H1 (cell line): ENCODE results near the gene GALNT5. TPM values are rescaled to one million over a fixed set of nuclear protein-coding genes. Genes with fewer than 3 reads are reported as not detected.

Experiments used
- CTCF ChIA-PET: fragments of 300-600 bp; sonication (Branson Sonifier 250); formaldehyde crosslinking; loops from one replicate; lab custom pipeline; 2021; ENCODE audit not compliant: partially characterized antibody; lab: Charles Lee
- POLR2A ChIA-PET: fragments of 300-600 bp; sonication (Branson Sonifier 250); formaldehyde crosslinking; loops from one replicate; lab custom pipeline; 2021; ENCODE audit warnings: inconsistent platforms; ENCODE audit not compliant: partially characterized antibody; lab: Charles Lee
- DNase-seq, 2 experiments: peaks; one replicate each; pipeline versions ENCODE4 v3.0.0 to v3.0.0-alpha.2; 2010 to 2022; ENCODE audit warnings: low spot score in 2 of 2, low read depth in 1 of 2, mixed read lengths in 1 of 2
- FAIRE-seq: peaks from 2 replicates; lab custom pipeline; 2011; peaks lifted over from hg19 to GRCh38; lab: Jason Lieb, UNC
- H2AFZ ChIP-seq: 2 replicates; pipeline ENCODE4 v1.8.1; 2012; ENCODE audit warnings: low read length, inconsistent platforms
- H2AK5ac ChIP-seq: 2 replicates; pipeline ENCODE4 v1.6.1; 2013; ENCODE audit warnings: low read depth, low read length
- H2BK120ac ChIP-seq: replicated peaks from 2 replicates; pipeline ENCODE3; 2013; ENCODE audit warnings: low read depth, low read length, inconsistent platforms
- H2BK12ac ChIP-seq: 2 replicates; pipeline ENCODE4 v1.6.1; 2013; ENCODE audit warnings: low read depth, low read length
- H2BK15ac ChIP-seq: 2 replicates; pipeline ENCODE4 v1.6.1; 2013; ENCODE audit warnings: low read length
- H2BK20ac ChIP-seq: 2 replicates; pipeline ENCODE4 v1.6.1; 2013; ENCODE audit warnings: low read length
- H2BK5ac ChIP-seq: 2 replicates; pipeline ENCODE4 v1.6.1; 2013; ENCODE audit warnings: low read depth, low read length
- H3K14ac ChIP-seq: 2 replicates; pipeline ENCODE4 v1.6.1; 2013; ENCODE audit warnings: inconsistent platforms; ENCODE audit not compliant: insufficient read length
- H3K18ac ChIP-seq: 2 replicates; pipeline ENCODE4 v1.6.1; 2013; ENCODE audit warnings: low read length; ENCODE audit errors: extremely low read depth
- H3K23ac ChIP-seq: 2 replicates; pipeline ENCODE4 v1.6.1; 2013; ENCODE audit warnings: inconsistent platforms; ENCODE audit not compliant: insufficient read length
- H3K23me2 ChIP-seq: 2 replicates; pipeline ENCODE4 v1.6.1; 2013; ENCODE audit warnings: low read depth, low read length
- H3K27ac ChIP-seq: 2 replicates; pipeline ENCODE4 v1.6.1; 2011; ENCODE audit warnings: low read depth, low read length, inconsistent platforms
- H3K27me3 ChIP-seq, 4 experiments: replicated peaks in 1 of 4; 1 replicate in 1 of 4; 2 replicates in 3 of 4; pipeline versions ENCODE4 v1.6.1 to v1.8.1; 2011 to 2013; ENCODE audit warnings: low read length in 3 of 4, mild to moderate bottlenecking in 3 of 4, inconsistent platforms in 2 of 4, mixed read lengths in 2 of 4, moderate library complexity in 1 of 4; ENCODE audit not compliant: control insufficient read depth in 3 of 4, insufficient read depth in 3 of 4; ENCODE audit errors: extremely low read depth in 1 of 4
- H3K36me3 ChIP-seq, 4 experiments: 2 replicates each; pipeline versions ENCODE4 v1.6.1 to v1.8.1; 2011 to 2013; ENCODE audit warnings: mild to moderate bottlenecking in 4 of 4, low read length in 3 of 4, moderate library complexity in 2 of 4, control low read depth in 1 of 4, inconsistent platforms in 1 of 4; ENCODE audit not compliant: insufficient read depth in 4 of 4, control insufficient read depth in 2 of 4
- H3K4ac ChIP-seq: replicated peaks from 2 replicates; pipeline ENCODE3; 2013; ENCODE audit warnings: low read length, low read depth, mixed read lengths, inconsistent platforms; ENCODE audit not compliant: insufficient read length
- H3K4me1 ChIP-seq, 4 experiments: replicated peaks in 1 of 4; 1 replicate in 1 of 4; 2 replicates in 3 of 4; pipeline versions ENCODE4 v1.6.1 to v1.8.1; 2011 to 2013; ENCODE audit warnings: low read length in 3 of 4, inconsistent platforms in 2 of 4, mixed read lengths in 1 of 4; ENCODE audit not compliant: insufficient read depth in 4 of 4, control insufficient read depth in 3 of 4
- H3K4me2 ChIP-seq, 2 experiments: 2 replicates each; pipeline versions ENCODE4 v1.6.1 to v1.8.1; 2011 to 2013; ENCODE audit warnings: low read depth in 2 of 2, low read length in 2 of 2, control low read depth in 1 of 2, inconsistent platforms in 1 of 2, mild to moderate bottlenecking in 1 of 2; ENCODE audit not compliant: insufficient read depth in 1 of 2
- H3K4me3 ChIP-seq, 4 experiments: fragments of 200-600, 300-600 bp in 1 of 4; sonication (generic), shearing (Covaris generic), sonication (Bioruptor Twin) in 1 of 4; 2 replicates each; pipeline versions ENCODE4 v1.5.1 to v1.8.1; 2011 to 2016; ENCODE audit warnings: low read length in 4 of 4, low read depth in 3 of 4, control low read depth in 2 of 4, inconsistent platforms in 2 of 4, mild to moderate bottlenecking in 2 of 4, mixed read lengths in 1 of 4, moderate library complexity in 1 of 4; ENCODE audit not compliant: insufficient read depth in 2 of 4; ENCODE audit errors: extremely low read depth in 1 of 4
- H3K56ac ChIP-seq: replicated peaks from 2 replicates; pipeline ENCODE3; 2013; ENCODE audit warnings: low read depth, mild to moderate bottlenecking, mixed read lengths, low read length, inconsistent platforms; ENCODE audit not compliant: insufficient read length
- H3K79me1 ChIP-seq: 2 replicates; pipeline ENCODE4 v1.6.1; 2013; ENCODE audit warnings: low read depth, low read length, control low read depth
- H3K79me2 ChIP-seq, 2 experiments: 2 replicates each; pipeline versions ENCODE4 v1.6.1 to v1.8.1; 2012 to 2013; ENCODE audit warnings: low read length in 2 of 2, mild to moderate bottlenecking in 2 of 2, inconsistent platforms in 1 of 2; ENCODE audit not compliant: insufficient read depth in 2 of 2, control insufficient read depth in 1 of 2
- H3K9ac ChIP-seq, 4 experiments: replicated peaks in 1 of 4; 1 replicate in 1 of 4; 2 replicates in 3 of 4; pipeline versions ENCODE4 v1.6.1 to v1.8.1; 2011 to 2013; ENCODE audit warnings: low read depth in 3 of 4, low read length in 3 of 4, control low read depth in 2 of 4, mild to moderate bottlenecking in 2 of 4, moderate library complexity in 2 of 4, inconsistent platforms in 1 of 4; ENCODE audit errors: extremely low read depth in 1 of 4
- H3K9me3 ChIP-seq, 2 experiments: 2 replicates each; pipeline versions ENCODE4 v1.6.1 to v1.8.1; 2012 to 2013; ENCODE audit warnings: mild to moderate bottlenecking in 2 of 2, moderate library complexity in 2 of 2, control low read depth in 1 of 2, inconsistent platforms in 1 of 2, low read depth in 1 of 2, low read length in 1 of 2, mixed read lengths in 1 of 2; ENCODE audit not compliant: insufficient read depth in 2 of 2
- H4K20me1 ChIP-seq, 2 experiments: replicated peaks in 1 of 2; 2 replicates each; pipeline versions ENCODE3 to v1.8.1; 2011 to 2013; ENCODE audit warnings: inconsistent platforms in 2 of 2, low read length in 2 of 2, mild to moderate bottlenecking in 1 of 2; ENCODE audit not compliant: insufficient read depth in 2 of 2, control insufficient read depth in 1 of 2
- H4K5ac ChIP-seq: 2 replicates; pipeline ENCODE4 v1.6.1; 2013; ENCODE audit warnings: low read length, low read depth, mixed read lengths, inconsistent platforms; ENCODE audit not compliant: insufficient read length
- H4K8ac ChIP-seq: 2 replicates; pipeline ENCODE4 v1.8.0; 2013; ENCODE audit warnings: mild to moderate bottlenecking, moderate library complexity, low read length, inconsistent platforms; ENCODE audit not compliant: insufficient read depth; ENCODE audit errors: extremely low read depth
- H4K91ac ChIP-seq: replicated peaks from 2 replicates; pipeline ENCODE3; 2013; ENCODE audit warnings: low read length, mixed read lengths, inconsistent platforms; ENCODE audit not compliant: insufficient read length
- CHD1 ChIP-seq: IDR thresholded peaks from 2 replicates; pipeline ENCODE4 v1.6.1; 2012; ENCODE audit warnings: low read depth, low read length, improper control_type of control experiment
- CHD2 ChIP-seq: IDR thresholded peaks from 2 replicates; pipeline ENCODE4 v1.6.1; 2012; ENCODE audit warnings: low read length, improper control_type of control experiment
- CREB1 ChIP-seq: IDR thresholded peaks from 2 replicates; pipeline ENCODE4 v1.6.1; 2012; ENCODE audit warnings: inconsistent platforms
- EGR1 ChIP-seq: IDR thresholded peaks from 2 replicates; pipeline ENCODE4 v1.6.1; 2011; ENCODE audit warnings: low read depth, low read length, borderline replicate concordance
- EZH2 ChIP-seq: fragments of 200-600 bp; sonication (generic); IDR thresholded peaks from 2 replicates; pipeline ENCODE4 v1.7.1; 2012; ENCODE audit warnings: low read depth, mild to moderate bottlenecking, moderate library complexity, low read length, inconsistent platforms; ENCODE audit not compliant: severe bottlenecking
- JUN ChIP-seq: IDR thresholded peaks from 2 replicates; pipeline ENCODE4 v1.6.1; 2011; ENCODE audit warnings: low read depth, mild to moderate bottlenecking, improper control_type of control experiment, low read length
- JUND ChIP-seq: IDR thresholded peaks from 2 replicates; pipeline ENCODE4 v1.6.1; 2011; ENCODE audit warnings: mild to moderate bottlenecking, improper control_type of control experiment, low read length
- KDM4A ChIP-seq: IDR thresholded peaks from one replicate; pipeline ENCODE4 v1.7.1; 2012; ENCODE audit warnings: low read depth, mild to moderate bottlenecking, moderate library complexity, low read length, inconsistent platforms; ENCODE audit not compliant: severe bottlenecking
- NRF1 ChIP-seq: IDR thresholded peaks from 2 replicates; pipeline ENCODE4 v1.6.1; 2011; ENCODE audit warnings: mild to moderate bottlenecking, low read depth, low read length, improper control_type of control experiment
- PHF8 ChIP-seq: fragments of 200-600 bp; sonication (generic); conservative IDR thresholded peaks from 2 replicates; pipeline ENCODE4 v1.7.1; 2012; ENCODE audit warnings: low read depth, mild to moderate bottlenecking, inconsistent platforms, low read length, moderate library complexity
- POU5F1 ChIP-seq: IDR thresholded peaks from 2 replicates; pipeline ENCODE4 v1.6.1; 2011; ENCODE audit warnings: low read depth, mild to moderate bottlenecking, low read length, moderate library complexity
- RXRA ChIP-seq: IDR thresholded peaks from 2 replicates; pipeline ENCODE4 v1.6.1; 2011; ENCODE audit warnings: low read depth, mild to moderate bottlenecking, low read length, moderate library complexity; ENCODE audit not compliant: insufficient read depth
- SIN3A ChIP-seq, 2 experiments: IDR thresholded peaks in 1 of 2; conservative IDR thresholded peaks in 1 of 2; 2 replicates each; pipeline ENCODE4 v1.6.1; 2011 to 2012; ENCODE audit warnings: low read length in 2 of 2, improper control_type of control experiment in 1 of 2, low read depth in 1 of 2, mild to moderate bottlenecking in 1 of 2
- SP4 ChIP-seq: IDR thresholded peaks from 2 replicates; pipeline ENCODE4 v1.6.1; 2012; ENCODE audit warnings: low read length, inconsistent platforms
- TCF12 ChIP-seq: IDR thresholded peaks from 2 replicates; pipeline ENCODE4 v1.6.1; 2011; ENCODE audit warnings: low read depth, mild to moderate bottlenecking, low read length
- ZNF274 ChIP-seq: IDR thresholded peaks from 2 replicates; pipeline ENCODE4 v1.7.0; 2012; ENCODE audit warnings: low read length, borderline replicate concordance; ENCODE audit errors: extremely low read depth
- WGBS, 2 experiments: shearing (Covaris generic) in 1 of 2; methylation state at CpG; one replicate each; pipeline versions ENCODE4 v1.1.6 to v1.1.7; 2013 to 2015; ENCODE audit warnings: low lambda C conversion rate in 2 of 2, mixed read lengths in 2 of 2, inconsistent platforms in 1 of 2, low coverage in 1 of 2, missing lambda C conversion rate in 1 of 2; ENCODE audit not compliant: insufficient replicate concordance in 2 of 2, insufficient coverage in 1 of 2, insufficient read length in 1 of 2; ENCODE audit errors: extremely low coverage in 1 of 2, missing lambda C conversion rate in 1 of 2; 5-methylcytosine and 5-hydroxymethylcytosine counted together
- polyA plus RNA-seq, 7 experiments: library from polyadenylated mRNA; depleted of rRNA in 3 of 7; stranded (reverse) in 5 of 7; unstranded in 2 of 7; fragments of >200 nt in 5 of 7; fragments of 200-250 nt in 2 of 7; gene quantifications; 1 replicate in 5 of 7; 2 replicates in 1 of 7; 4 replicates in 1 of 7; pipeline versions ENCODE4 v1.2.1 to v1.2.3, GENCODE V29; 2011 to 2013; ENCODE audit warnings: missing spikeins in 2 of 7, mixed read lengths in 2 of 7
- total RNA-seq: library from RNA; stranded (reverse); fragmentation: NEBNext Ultra II Directional; extraction: Animal tissue kit (Norgen Biotek cat#: 25700); gene quantifications from 2 replicates; pipeline ENCODE4 v1.2.1, GENCODE V29; 2021

Gene GALNT5
- total and polyA plus RNA-seq, 2 of the 8 experiments (the other 6 are each of a cell fraction or from before 2014, with no cell fraction given) = 0.02 to 0.06 TPM

- no peak overlapping the region for H2AFZ ChIP-seq
- no peaks in the 10 kb centered on the region for H3K4me1 ChIP-seq
- no peak overlapping the region for H3K14ac ChIP-seq
- H2BK15ac ChIP-seq = no peak overlapping the region
- WGBS, 2 experiments = 91% methylated on average over 2 of the region's 2 CpGs; no CpG with 5 or more reads in 1 of the 2 experiments
- H4K20me1 ChIP-seq = no peaks in the 10 kb centered on the region
- no peaks in the 10 kb centered on the region for H3K79me2 ChIP-seq
- no peak overlapping the region for H3K56ac ChIP-seq
- POLR2A ChIA-PET = no interaction called here
- no peak overlapping the region for H2BK20ac ChIP-seq
- no peaks in the 10 kb centered on the region for H3K23me2 ChIP-seq
- no peak overlapping the region for H4K5ac ChIP-seq
- no peak overlapping the region for H2BK12ac ChIP-seq
- H4K91ac ChIP-seq = no peak overlapping the region
- no peak overlapping the region for H3K23ac ChIP-seq
- no peak overlapping the region for H3K4me3 ChIP-seq
- H3K9me3 ChIP-seq = no peaks in the 10 kb centered on the region
- DNase-seq = no peak
- no peaks in the 10 kb centered on the region for H3K79me1 ChIP-seq
- H3K9ac ChIP-seq = no peak overlapping the region
- no peaks in the 10 kb centered on the region for H3K27me3 ChIP-seq
- H2BK120ac ChIP-seq = no peak overlapping the region
- CTCF ChIA-PET = no interaction called here
- no peak overlapping the region for H3K27ac ChIP-seq
- H3K36me3 ChIP-seq = no peaks in the 10 kb centered on the region
- H4K8ac ChIP-seq = no peak overlapping the region
- H2AK5ac ChIP-seq = no peak overlapping the region
- no peak overlapping the region for H2BK5ac ChIP-seq
- no peak overlapping the region for H3K4me2 ChIP-seq
- no peak for FAIRE-seq
- H3K18ac ChIP-seq = no peak overlapping the region
- no peak overlapping the region for H3K4ac ChIP-seq
- no peak for TF ChIP-seq KDM4A
- TF ChIP-seq ZNF274 = no peak
- no peak for TF ChIP-seq RXRA
- TF ChIP-seq CHD1 = no peak
- no peak for TF ChIP-seq EGR1
- no peak for TF ChIP-seq CHD2
- no peak for TF ChIP-seq JUN
- TF ChIP-seq EZH2 = no peak
- no peak for TF ChIP-seq TCF12
- no peak for TF ChIP-seq JUND
- TF ChIP-seq POU5F1 = no peak
- TF ChIP-seq SIN3A (conservative IDR thresholded peaks at IDR 0.05 in 1 of 2, IDR thresholded peaks at IDR 0.05 in 1 of 2; ENCODE audit: low read depth in 1 of 2, low read length in 2 of 2) = no peak
- TF ChIP-seq NRF1 = no peak
- TF ChIP-seq CREB1 = no peak
- no peak for TF ChIP-seq SP4
- no peak for TF ChIP-seq PHF8
Observed at GRCh38 chr2:157217409-157217808, 40.1 kb upstream of the GALNT5 start.
